ENCODE data around the gene KLHL13.
"Not testable (repeated sequence)": the region's sequence is repeated elsewhere in the genome, so short reads cannot be mapped to it uniquely, and the experiment has no call there.

Gene KLHL13, protein sequence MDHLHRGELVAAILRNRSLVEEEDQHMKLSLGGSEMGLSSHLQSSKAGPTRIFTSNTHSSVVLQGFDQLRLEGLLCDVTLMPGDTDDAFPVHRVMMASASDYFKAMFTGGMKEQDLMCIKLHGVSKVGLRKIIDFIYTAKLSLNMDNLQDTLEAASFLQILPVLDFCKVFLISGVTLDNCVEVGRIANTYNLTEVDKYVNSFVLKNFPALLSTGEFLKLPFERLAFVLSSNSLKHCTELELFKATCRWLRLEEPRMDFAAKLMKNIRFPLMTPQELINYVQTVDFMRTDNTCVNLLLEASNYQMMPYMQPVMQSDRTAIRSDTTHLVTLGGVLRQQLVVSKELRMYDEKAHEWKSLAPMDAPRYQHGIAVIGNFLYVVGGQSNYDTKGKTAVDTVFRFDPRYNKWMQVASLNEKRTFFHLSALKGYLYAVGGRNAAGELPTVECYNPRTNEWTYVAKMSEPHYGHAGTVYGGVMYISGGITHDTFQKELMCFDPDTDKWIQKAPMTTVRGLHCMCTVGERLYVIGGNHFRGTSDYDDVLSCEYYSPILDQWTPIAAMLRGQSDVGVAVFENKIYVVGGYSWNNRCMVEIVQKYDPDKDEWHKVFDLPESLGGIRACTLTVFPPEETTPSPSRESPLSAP

DNA sequence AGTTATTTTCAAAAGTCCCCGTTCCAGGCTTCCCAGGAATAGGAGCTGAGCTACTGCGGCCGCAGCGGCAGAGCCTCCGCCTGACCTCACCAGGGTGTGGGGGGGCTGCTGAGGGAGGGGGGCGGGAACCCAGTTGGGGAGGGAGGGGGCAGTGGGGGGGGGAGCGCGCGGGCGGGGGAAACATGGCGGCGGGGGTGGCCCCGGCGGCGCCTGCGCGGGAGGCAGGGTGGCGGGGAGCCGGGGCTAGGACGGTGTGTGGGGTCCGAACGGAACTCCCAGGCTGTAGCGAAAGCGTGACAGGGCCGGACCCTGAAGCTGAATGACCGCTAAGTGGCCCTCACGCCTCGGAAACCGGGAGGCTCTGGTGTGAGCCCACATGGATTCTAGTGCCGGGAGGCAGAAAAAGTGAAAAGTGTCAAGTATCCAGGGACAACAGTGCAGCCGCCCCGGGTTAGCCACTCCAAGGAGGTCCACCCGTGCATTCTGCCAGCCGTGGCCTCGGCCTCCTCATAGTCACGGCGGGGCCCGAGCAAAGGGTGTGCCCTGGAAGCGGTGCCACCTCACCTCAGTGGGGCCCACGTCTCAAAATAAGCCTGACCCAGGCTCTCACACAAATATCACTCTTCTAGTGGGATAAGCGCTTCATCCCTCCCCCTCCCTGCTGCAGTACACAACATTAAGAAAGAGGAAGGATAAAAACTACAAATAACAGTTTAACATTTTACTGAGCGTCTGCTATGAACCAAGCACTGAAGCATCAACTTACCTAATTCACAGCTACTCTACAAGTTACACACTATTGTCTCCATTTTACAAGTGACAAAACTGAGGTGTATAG is at the start of gene KLHL13:
KLHL13 (minus strand) TSS at position 98 of the 838 bp plus-strand sequence. CDS start 88,337 bp downstream, outside the sequence.
- in situ Hi-C loops (cut with HindIII; ENCODE audit: low pct_unique_long_range_greater_than_20kb, low sequenced_read_pairs) = no loop called here
- DNase-seq (ENCODE audit: low read depth in 1 of 2, low spot score in 1 of 2) = peak; percentile 7 to 44
- no peak for TF ChIP-seq JUND (IDR thresholded peaks at IDR 0.05; ENCODE audit: low read depth)

DNA sequence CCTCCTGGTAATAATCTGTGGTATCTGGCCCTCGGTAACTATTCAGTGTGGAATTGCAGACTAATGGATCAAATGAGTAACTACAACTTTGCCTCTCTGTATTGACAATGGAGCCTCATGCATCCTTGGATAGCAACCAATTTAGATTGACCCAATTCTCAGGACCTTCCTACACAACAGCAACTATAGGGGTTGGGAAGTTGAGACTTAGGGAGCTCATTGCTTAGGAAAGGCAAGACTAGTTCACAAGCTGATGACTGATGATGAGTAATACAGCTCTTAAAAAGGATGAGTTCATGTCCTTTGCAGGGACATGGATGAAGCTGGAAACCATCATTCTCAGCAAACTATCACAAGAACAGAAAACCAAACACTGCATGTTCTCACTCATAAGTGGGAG is 47.5 kb upstream of the KLHL13 start:
- DNase-seq (ENCODE audit: low read depth in 1 of 2, low spot score in 1 of 2) = no peak
- in situ Hi-C loops (cut with HindIII; ENCODE audit: low pct_unique_long_range_greater_than_20kb, low sequenced_read_pairs) = no loop called here
- TF ChIP-seq JUND (IDR thresholded peaks at IDR 0.05; ENCODE audit: low read depth) = no peak

DNA sequence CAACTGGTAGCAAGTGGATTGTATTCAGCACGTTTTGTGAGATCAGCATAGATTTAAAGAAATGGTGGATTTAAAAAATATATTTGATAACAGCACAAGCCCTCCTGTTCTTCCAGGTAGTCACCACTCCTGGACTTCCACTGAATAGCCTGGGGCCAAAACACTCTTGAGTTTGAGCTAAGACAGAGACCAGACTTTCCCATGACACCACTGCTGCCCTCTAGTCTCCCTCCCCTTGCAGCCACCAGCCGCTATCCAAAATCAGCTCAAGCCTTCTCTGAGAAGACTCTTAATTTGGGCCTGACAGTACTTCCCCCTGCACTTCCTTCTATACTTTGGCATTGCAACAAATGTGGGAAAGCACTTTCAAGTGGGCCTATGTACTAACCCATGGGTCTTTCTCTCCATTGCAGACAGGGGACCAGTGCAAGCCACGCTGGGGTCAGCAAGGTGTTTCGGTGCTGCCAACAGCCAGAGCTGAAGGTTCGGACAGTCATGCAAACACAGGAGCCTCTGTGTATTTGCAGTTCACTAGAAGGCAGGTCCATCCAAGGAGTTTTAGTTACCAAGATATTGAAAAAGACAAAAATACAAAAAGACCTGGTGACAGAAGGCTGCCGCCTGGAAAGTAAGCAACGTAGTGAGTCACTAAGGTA is 40.5 kb upstream of the KLHL13 start:
- in situ Hi-C loops (cut with HindIII; ENCODE audit: low pct_unique_long_range_greater_than_20kb, low sequenced_read_pairs) = no loop called here
- no peak for DNase-seq (ENCODE audit: low read depth in 1 of 2, low spot score in 1 of 2)
- TF ChIP-seq JUND (IDR thresholded peaks at IDR 0.05; ENCODE audit: low read depth) = no peak

DNA sequence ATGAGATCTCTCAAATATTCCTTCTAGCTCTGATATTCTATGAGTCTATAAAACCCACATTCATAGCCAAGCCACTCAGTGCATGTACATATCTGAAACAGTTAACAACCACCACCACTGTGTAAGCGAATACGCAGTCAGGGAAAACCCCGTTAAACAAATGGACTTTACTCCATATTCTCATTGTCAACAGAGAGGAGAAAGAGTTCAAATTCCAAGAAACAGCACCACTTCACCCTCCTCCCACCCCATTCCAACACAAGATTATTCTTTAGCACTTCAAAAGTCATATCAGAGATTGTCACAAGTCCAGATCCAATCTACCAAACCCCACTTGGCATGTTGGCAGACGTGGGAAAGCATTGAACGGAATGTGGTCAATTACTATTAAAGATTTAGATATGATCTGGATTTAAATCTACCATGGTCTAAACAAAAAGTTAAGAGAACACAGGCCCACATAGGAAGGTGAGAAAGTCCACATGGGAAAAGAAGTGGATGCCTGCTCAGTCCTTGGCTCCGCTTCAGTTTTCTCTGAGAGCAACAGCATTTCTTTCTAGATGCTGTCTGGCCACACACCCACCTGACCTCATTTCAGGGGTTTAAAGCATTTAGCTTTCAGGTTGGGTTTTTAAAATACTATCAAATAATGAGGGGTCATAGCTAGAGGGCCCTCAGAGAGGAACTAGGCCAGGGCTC is 39.8 kb upstream of the KLHL13 start:
- in situ Hi-C loops (cut with HindIII; ENCODE audit: low pct_unique_long_range_greater_than_20kb, low sequenced_read_pairs) = no loop called here
- TF ChIP-seq JUND (IDR thresholded peaks at IDR 0.05; ENCODE audit: low read depth) = no peak

DNA sequence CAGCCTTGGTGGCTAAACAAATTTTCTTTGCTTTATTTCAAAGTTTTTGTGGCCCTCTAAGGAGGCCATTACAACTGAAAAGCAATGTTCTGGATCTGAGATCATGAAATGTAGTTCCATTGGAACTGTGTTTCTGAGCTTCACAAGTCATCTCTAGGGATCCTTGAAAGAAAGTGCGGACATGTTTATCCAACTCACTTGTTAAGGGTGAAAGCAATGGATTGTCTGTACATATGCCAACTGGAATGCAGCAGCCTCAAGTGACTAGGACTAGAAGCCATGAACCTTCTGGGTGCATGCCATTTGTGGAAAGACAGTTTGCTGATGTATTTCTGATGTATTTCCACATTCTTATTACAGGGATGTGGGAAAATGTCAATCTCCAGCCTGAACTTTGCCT is 36.7 kb upstream of the KLHL13 start:
- TF ChIP-seq JUND (IDR thresholded peaks at IDR 0.05; ENCODE audit: low read depth) = no peak
- DNase-seq (ENCODE audit: low read depth in 1 of 2, low spot score in 1 of 2) = no peak
- in situ Hi-C loops (cut with HindIII; ENCODE audit: low pct_unique_long_range_greater_than_20kb, low sequenced_read_pairs) = no loop called here

More for the DNA sequence above, 39.8 kb upstream of the KLHL13 start:
- DNase-seq (ENCODE audit: low read depth in 1 of 2, low spot score in 1 of 2) = no peak

DNA sequence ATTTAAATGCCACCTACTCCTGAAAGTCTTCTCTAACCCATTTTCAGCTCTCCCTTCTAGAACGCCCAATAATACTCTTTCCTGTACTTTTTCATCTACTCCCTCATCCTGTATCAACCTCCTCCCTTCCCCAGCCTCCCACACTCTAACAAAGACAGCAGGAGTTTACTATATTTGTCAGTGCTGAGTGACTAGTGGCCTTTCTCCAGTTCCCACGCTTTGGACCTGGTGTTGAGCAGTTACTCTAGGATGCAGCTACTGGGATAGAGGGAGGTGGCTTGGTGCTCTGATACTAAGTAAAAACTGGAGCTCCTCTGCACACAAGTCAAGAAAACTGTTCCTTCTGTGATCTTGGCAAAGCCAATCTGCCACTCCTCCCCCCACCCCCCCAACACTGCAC is 36.1 kb upstream of the KLHL13 start:
- in situ Hi-C loops (cut with HindIII; ENCODE audit: low pct_unique_long_range_greater_than_20kb, low sequenced_read_pairs) = no loop called here
- DNase-seq (ENCODE audit: low read depth in 1 of 2, low spot score in 1 of 2) = no peak
- TF ChIP-seq JUND (IDR thresholded peaks at IDR 0.05; ENCODE audit: low read depth) = no peak

DNA sequence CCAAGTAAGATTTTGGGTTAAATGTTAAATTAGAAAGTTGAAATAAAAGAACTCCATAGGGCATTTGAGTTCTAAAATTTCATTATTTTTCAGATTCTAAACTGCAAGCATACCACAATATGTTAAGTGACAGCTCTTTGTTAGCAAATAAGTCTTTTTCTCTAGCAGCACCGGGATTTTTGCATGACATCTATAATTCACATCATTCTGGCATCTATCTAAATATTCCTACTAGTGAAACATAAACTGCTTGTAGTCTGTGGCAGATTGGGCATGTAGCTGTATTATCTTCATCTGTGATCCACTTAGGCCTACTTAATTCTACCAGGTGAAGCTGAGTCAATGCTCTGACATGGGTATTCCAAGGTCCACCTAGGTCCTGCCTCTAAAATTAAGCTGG is 32.1 kb upstream of the KLHL13 start:
- no peak for DNase-seq (ENCODE audit: low read depth in 1 of 2, low spot score in 1 of 2)
- TF ChIP-seq JUND (IDR thresholded peaks at IDR 0.05; ENCODE audit: low read depth) = no peak
- in situ Hi-C loops (cut with HindIII; ENCODE audit: low pct_unique_long_range_greater_than_20kb, low sequenced_read_pairs) = no loop called here

DNA sequence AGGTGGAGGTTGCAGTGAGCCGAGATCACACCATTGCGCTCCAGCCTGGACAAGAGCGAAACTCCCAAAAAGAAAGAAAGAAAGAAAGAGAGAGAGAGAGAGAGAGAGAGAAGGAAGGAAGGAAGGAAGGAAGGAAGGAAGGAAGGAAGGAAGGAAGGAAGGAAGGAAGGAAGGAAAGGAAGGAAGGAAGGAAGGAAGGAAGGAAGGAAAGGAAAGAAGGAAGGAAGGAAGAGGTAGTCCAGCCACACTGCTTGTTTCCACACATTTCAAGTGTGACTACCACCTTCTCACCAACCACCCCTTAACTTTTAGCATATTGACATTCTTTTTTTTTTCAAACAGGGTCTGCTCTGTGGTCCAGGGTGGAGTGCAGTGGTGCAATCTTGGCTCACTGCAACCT is 31.2 kb upstream of the KLHL13 start:
- in situ Hi-C loops (cut with HindIII; ENCODE audit: low pct_unique_long_range_greater_than_20kb, low sequenced_read_pairs); DNase-seq (ENCODE audit: low read depth in 1 of 2, low spot score in 1 of 2): not testable (repeated sequence)

DNA sequence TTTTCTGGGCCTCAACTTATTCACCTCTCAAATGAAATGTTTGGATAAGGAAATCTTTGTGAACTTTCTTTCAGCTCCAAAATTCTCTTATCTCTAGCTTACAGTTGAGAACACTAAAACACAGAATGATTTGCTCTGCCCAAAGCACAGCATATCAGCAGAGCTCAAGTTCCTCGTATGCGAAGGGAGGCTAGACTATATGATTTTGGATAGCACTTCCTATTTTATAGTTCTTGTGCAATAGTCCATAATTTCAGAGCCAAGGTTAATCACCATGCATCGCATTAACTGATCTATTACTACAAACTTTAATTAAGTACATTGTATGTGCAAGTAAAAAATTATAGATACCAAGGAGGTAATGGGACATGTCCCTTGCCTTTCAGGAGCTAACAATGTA is 27.0 kb upstream of the KLHL13 start:
- DNase-seq (ENCODE audit: low read depth in 1 of 2, low spot score in 1 of 2) = no peak
- in situ Hi-C loops (cut with HindIII; ENCODE audit: low pct_unique_long_range_greater_than_20kb, low sequenced_read_pairs) = no loop called here
- TF ChIP-seq JUND (IDR thresholded peaks at IDR 0.05; ENCODE audit: low read depth) = no peak

DNA sequence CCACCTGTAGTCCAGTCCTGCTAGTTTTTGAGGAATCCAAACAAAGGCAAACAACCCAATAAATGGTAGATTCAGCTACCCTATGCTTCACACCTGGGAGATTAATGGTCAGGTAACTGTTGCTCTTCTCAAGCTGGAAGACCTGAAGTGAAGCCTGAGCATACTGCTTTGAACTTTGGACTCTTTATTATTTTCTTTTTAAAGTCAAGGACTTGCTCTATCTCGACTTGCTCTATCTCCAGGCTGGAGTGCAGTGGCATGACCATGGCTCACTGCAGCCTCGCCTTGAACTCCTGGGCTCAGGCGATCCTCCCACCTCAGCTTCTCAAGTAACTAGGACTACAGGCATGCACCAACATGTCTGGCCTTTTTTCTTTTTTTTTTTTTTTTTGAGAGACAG is 14.7 kb upstream of the KLHL13 start:
- no peak for DNase-seq (ENCODE audit: low read depth in 1 of 2, low spot score in 1 of 2)
- in situ Hi-C loops (cut with HindIII; ENCODE audit: low pct_unique_long_range_greater_than_20kb, low sequenced_read_pairs) = no loop called here
- no peak for TF ChIP-seq JUND (IDR thresholded peaks at IDR 0.05; ENCODE audit: low read depth)

DNA sequence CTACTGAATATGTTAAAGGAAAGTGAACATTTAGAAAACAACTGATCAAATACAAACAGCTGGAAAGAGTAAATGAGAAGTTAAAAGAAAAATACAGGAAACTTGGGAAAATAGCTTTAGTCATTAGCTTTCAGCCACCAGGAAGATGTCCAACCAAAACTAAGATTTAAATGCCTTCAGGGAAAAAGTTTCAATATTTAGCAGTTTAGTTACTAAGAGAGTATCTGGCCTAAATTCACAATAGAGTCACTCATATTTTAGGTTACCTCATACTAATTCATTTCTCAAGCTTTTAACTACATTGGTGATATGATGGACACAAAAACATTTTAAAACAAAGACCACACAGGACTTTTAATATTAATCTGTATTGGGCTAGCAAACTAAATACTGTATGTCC is 13.1 kb upstream of the KLHL13 start:
- in situ Hi-C loops (cut with HindIII; ENCODE audit: low pct_unique_long_range_greater_than_20kb, low sequenced_read_pairs) = no loop called here
- TF ChIP-seq JUND (IDR thresholded peaks at IDR 0.05; ENCODE audit: low read depth) = no peak
- DNase-seq (ENCODE audit: low read depth in 1 of 2, low spot score in 1 of 2) = no peak

DNA sequence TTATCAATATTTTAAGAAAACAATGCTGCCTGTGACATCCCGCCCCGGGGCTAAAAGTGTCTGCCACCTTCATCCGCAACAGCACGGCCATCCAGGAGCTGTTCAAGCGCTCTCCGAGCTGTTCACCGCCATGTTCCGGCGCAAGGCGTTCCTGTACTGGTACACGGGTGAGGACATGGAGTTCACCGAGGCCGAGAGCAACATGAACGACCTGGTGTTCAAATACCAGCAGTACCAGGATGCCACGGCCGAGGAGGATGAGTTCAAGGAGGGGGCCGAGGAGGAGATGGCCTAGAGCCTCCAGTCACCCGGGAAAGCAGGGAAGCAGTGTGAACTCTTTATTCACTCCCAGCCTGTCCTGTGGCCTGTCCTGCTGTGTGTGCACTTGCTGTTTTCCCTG is 12.1 kb upstream of the KLHL13 start:
- TF ChIP-seq JUND (IDR thresholded peaks at IDR 0.05; ENCODE audit: low read depth) = no peak
- no peak for DNase-seq (ENCODE audit: low read depth in 1 of 2, low spot score in 1 of 2)
- in situ Hi-C loops (cut with HindIII; ENCODE audit: low pct_unique_long_range_greater_than_20kb, low sequenced_read_pairs) = no loop called here
